ENCODE data around the gene SLIT1. TPM values are rescaled to one million over a fixed set of nuclear protein-coding genes. Genes with fewer than 3 reads are reported as not detected.
A peak's percentile ranks its signal among the peaks of the same experiment; 100 is the strongest.

Gene SLIT1
- total RNA-seq, 1 donor = under 0.01 TPM

GRCh38 chr10:97175586-97175985 is 10.2 kb downstream of the SLIT1 start:
- DNase-seq (ENCODE audit: low read depth in 2 of 3, low spot score in 2 of 3) = no peak

- DNase-seq (ENCODE audit: low read depth in 2 of 3, low spot score in 2 of 3) = no peak
These were observed 10.8 kb downstream of the SLIT1 start for GRCh38 chr10:97174941-97175340.

GRCh38 chr10:97174276-97174775 is 11.4 kb downstream of the SLIT1 start:
- no peak for DNase-seq (ENCODE audit: low read depth in 2 of 3, low spot score in 2 of 3)

- DNase-seq (ENCODE audit: low read depth in 2 of 3, low spot score in 2 of 3) = no peak
These were observed 12.7 kb downstream of the SLIT1 start for GRCh38 chr10:97173036-97173435.

GRCh38 chr10:97171001-97171400 is 14.8 kb downstream of the SLIT1 start:
- no peak for DNase-seq (ENCODE audit: low read depth in 2 of 3, low spot score in 2 of 3)

GRCh38 chr10:97169911-97170693 is 15.7 kb downstream of the SLIT1 start:
- no peak for DNase-seq (ENCODE audit: low read depth in 2 of 3, low spot score in 2 of 3)

GRCh38 chr10:97169063-97169462 is 16.7 kb downstream of the SLIT1 start:
- DNase-seq (ENCODE audit: low read depth in 2 of 3, low spot score in 2 of 3) = no peak

- no peak for DNase-seq (ENCODE audit: low read depth in 2 of 3, low spot score in 2 of 3)
These were observed 17.1 kb downstream of the SLIT1 start for GRCh38 chr10:97168645-97169044.

GRCh38 chr10:97165499-97165898 is 20.3 kb downstream of the SLIT1 start:
- no peak for DNase-seq (ENCODE audit: low read depth in 2 of 3, low spot score in 2 of 3)

- no peak for DNase-seq (ENCODE audit: low read depth in 2 of 3, low spot score in 2 of 3)
These were observed 21.8 kb downstream of the SLIT1 start for GRCh38 chr10:97163781-97164501.

- DNase-seq (ENCODE audit: low read depth in 2 of 3, low spot score in 2 of 3) = no peak
These were observed 22.6 kb downstream of the SLIT1 start for GRCh38 chr10:97163181-97163580.

GRCh38 chr10:97159646-97160305 is 26.0 kb downstream of the SLIT1 start:
- no peak for DNase-seq (ENCODE audit: low read depth in 2 of 3, low spot score in 2 of 3)

- DNase-seq (ENCODE audit: low read depth in 2 of 3, low spot score in 2 of 3) = peak in 1 of 3 donors; percentile 24
These were observed 28.1 kb downstream of the SLIT1 start for GRCh38 chr10:97157578-97158095.

GRCh38 chr10:97154781-97155180 is 31.0 kb downstream of the SLIT1 start:
- no peak for DNase-seq (ENCODE audit: low read depth in 2 of 3, low spot score in 2 of 3)

- no peak for DNase-seq (ENCODE audit: low read depth in 2 of 3, low spot score in 2 of 3)
These were observed 31.6 kb downstream of the SLIT1 start for GRCh38 chr10:97154162-97154561.

GRCh38 chr10:97153270-97153850 is 32.4 kb downstream of the SLIT1 start:
- DNase-seq (ENCODE audit: low read depth in 2 of 3, low spot score in 2 of 3) = no peak

GRCh38 chr10:97151307-97151914 is 34.3 kb downstream of the SLIT1 start:
- DNase-seq (ENCODE audit: low read depth in 2 of 3, low spot score in 2 of 3) = no peak

- DNase-seq (ENCODE audit: low read depth in 2 of 3, low spot score in 2 of 3) = no peak
These were observed 35.1 kb downstream of the SLIT1 start for GRCh38 chr10:97150616-97151015.

- no peak for DNase-seq (ENCODE audit: low read depth in 2 of 3, low spot score in 2 of 3)
These were observed 35.7 kb downstream of the SLIT1 start for GRCh38 chr10:97150013-97150595.

- no peak for DNase-seq (ENCODE audit: low read depth in 2 of 3, low spot score in 2 of 3)
These were observed 36.7 kb downstream of the SLIT1 start for GRCh38 chr10:97149079-97149531.
